HepG2 (cell line): Measurements from ENCODE around the gene ADRA1B. TPM values are rescaled to one million over a fixed set of nuclear protein-coding genes. Genes with fewer than 3 reads are reported as not detected.

Experiments
- polyA plus RNA-seq, 8 experiments: library from polyadenylated mRNA; depleted of rRNA in 3 of 8; stranded (reverse) in 7 of 8; unstranded in 1 of 8; fragments of >200 nt; fragmentation: Illumina TruSeq in 4 of 8; extraction: Trizol in 4 of 8; gene quantifications; 2 replicates each; pipeline versions ENCODE4 v1.2.1 to v1.2.3, GENCODE V29; 2011 to 2016; ENCODE audit warnings: low read depth in 4 of 8, missing spikeins in 1 of 8, mixed read lengths in 1 of 8; ENCODE audit not compliant: insufficient read depth in 1 of 8
- small RNA-seq, 3 experiments: library from RNA; depleted of rRNA; stranded (forward); fragments of <200 nt; gene quantifications; one replicate each; pipeline ENCODE3, GENCODE V24; 2012; ENCODE audit warnings: low read depth in 2 of 3, low replicate concordance in 1 of 3; ENCODE audit not compliant: insufficient read length in 3 of 3, insufficient read depth in 2 of 3
- total RNA-seq, 5 experiments: library from RNA; depleted of rRNA; stranded (reverse); fragments of >200 nt; fragmentation: Illumina TruSeq; extraction: Trizol; gene quantifications; 2 replicates each; pipeline ENCODE4 v1.2.3, GENCODE V29; 2016; ENCODE audit warnings: low read depth in 1 of 5

ADRA1B gene
- total and polyA plus RNA-seq, 2 of the 13 experiments (the other 11 are each of a cell fraction or from before 2014, with no cell fraction given) = not detected

Small RNAs within 50 kb of the gene (small RNA-seq; reads per million reads assigned to genes)
- 0 reads per million in 3 experiments for gene RF00019

Other genes starting within 250 kb of the ADRA1B start
- 72.1 and 104 TPM in 2 replicates for gene TTC1, start 92.7 kb downstream of the ADRA1B start, total RNA-seq (2016; rRNA removed; fragmentation: Illumina TruSeq; extraction: Trizol)
- gene TTC1, start 92.7 kb downstream of the ADRA1B start, polyA plus RNA-seq (2011; rRNA removed) = 15.2 and 16.1 TPM in 2 replicates
- 16.9 and 23.9 TPM in 2 replicates for gene PWWP2A, start 203.0 kb downstream of the ADRA1B start, total RNA-seq (2016; rRNA removed; fragmentation: Illumina TruSeq; extraction: Trizol)
- 5.0 and 7.3 TPM in 2 replicates for gene PWWP2A, start 203.0 kb downstream of the ADRA1B start, polyA plus RNA-seq (2011; rRNA removed)